Measurements from ENCODE around the gene NTM. TPM values are rescaled to one million over a fixed set of nuclear protein-coding genes. Genes with fewer than 3 reads are reported as not detected.
A peak's percentile ranks its signal among the peaks of the same experiment; 100 is the strongest.

The NTM gene
- total RNA-seq, 1 donor: not detected

- DNase-seq (ENCODE audit: low read depth in 2 of 3, low spot score in 2 of 3): no peak
These were observed 2.0 kb downstream of the NTM start for GRCh38 chr11:131372234-131372962.

- DNase-seq (ENCODE audit: low read depth in 2 of 3, low spot score in 2 of 3): no peak
These were observed 2.8 kb downstream of the NTM start for GRCh38 chr11:131373095-131373725.

- no peak for DNase-seq (ENCODE audit: low read depth in 2 of 3, low spot score in 2 of 3)
These were observed 3.3 kb downstream of the NTM start for GRCh38 chr11:131373756-131374155.

GRCh38 chr11:131375421-131375820 is 5.0 kb downstream of the NTM start:
- DNase-seq (ENCODE audit: low read depth in 2 of 3, low spot score in 2 of 3): no peak

- no peak for DNase-seq (ENCODE audit: low read depth in 2 of 3, low spot score in 2 of 3)
These were observed 5.5 kb downstream of the NTM start for GRCh38 chr11:131375915-131376314.

GRCh38 chr11:131378931-131379330 is 8.5 kb downstream of the NTM start:
- DNase-seq (ENCODE audit: low read depth in 2 of 3, low spot score in 2 of 3): no peak

GRCh38 chr11:131385763-131386390 is 15.5 kb downstream of the NTM start:
- no peak for DNase-seq (ENCODE audit: low read depth in 2 of 3, low spot score in 2 of 3)

- no peak for DNase-seq (ENCODE audit: low read depth in 2 of 3, low spot score in 2 of 3)
These were observed 16.0 kb downstream of the NTM start for GRCh38 chr11:131386408-131386807.

- no peak for DNase-seq (ENCODE audit: low read depth in 2 of 3, low spot score in 2 of 3)
These were observed 17.6 kb downstream of the NTM start for GRCh38 chr11:131388030-131388429.

- DNase-seq (ENCODE audit: low read depth in 2 of 3, low spot score in 2 of 3): no peak
These were observed 19.2 kb downstream of the NTM start for GRCh38 chr11:131389582-131389981.

GRCh38 chr11:131391176-131391575 is 20.8 kb downstream of the NTM start:
- DNase-seq (ENCODE audit: low read depth in 2 of 3, low spot score in 2 of 3): no peak

- no peak for DNase-seq (ENCODE audit: low read depth in 2 of 3, low spot score in 2 of 3)
These were observed 22.3 kb downstream of the NTM start for GRCh38 chr11:131392528-131393255.

GRCh38 chr11:131393691-131394090 is 23.3 kb downstream of the NTM start:
- DNase-seq (ENCODE audit: low read depth in 2 of 3, low spot score in 2 of 3): no peak

- no peak for DNase-seq (ENCODE audit: low read depth in 2 of 3, low spot score in 2 of 3)
These were observed 27.3 kb downstream of the NTM start for GRCh38 chr11:131397675-131398074.

GRCh38 chr11:131402040-131402439 is 31.6 kb downstream of the NTM start:
- DNase-seq (ENCODE audit: low read depth in 2 of 3, low spot score in 2 of 3): no peak

GRCh38 chr11:131404010-131404409 is 33.6 kb downstream of the NTM start:
- no peak for DNase-seq (ENCODE audit: low read depth in 2 of 3, low spot score in 2 of 3)

- peak in 1 of 3 donors; percentile 11 for DNase-seq (ENCODE audit: low read depth in 2 of 3, low spot score in 2 of 3)
These were observed 37.7 kb downstream of the NTM start for GRCh38 chr11:131408025-131408640.

GRCh38 chr11:131409345-131409744 is 38.9 kb downstream of the NTM start:
- no peak for DNase-seq (ENCODE audit: low read depth in 2 of 3, low spot score in 2 of 3)

- DNase-seq (ENCODE audit: low read depth in 2 of 3, low spot score in 2 of 3): no peak
These were observed 41.2 kb downstream of the NTM start for GRCh38 chr11:131411636-131412035.

- no peak for DNase-seq (ENCODE audit: low read depth in 2 of 3, low spot score in 2 of 3)
These were observed 41.6 kb downstream of the NTM start for GRCh38 chr11:131412061-131412460.

GRCh38 chr11:131413217-131413616 is 42.8 kb downstream of the NTM start:
- DNase-seq (ENCODE audit: low read depth in 2 of 3, low spot score in 2 of 3): no peak

Data from hematopoietic multipotent progenitor cell (in vitro differentiated cells).